ENCODE data around the gene GNB1.

Gene GNB1

DNA sequence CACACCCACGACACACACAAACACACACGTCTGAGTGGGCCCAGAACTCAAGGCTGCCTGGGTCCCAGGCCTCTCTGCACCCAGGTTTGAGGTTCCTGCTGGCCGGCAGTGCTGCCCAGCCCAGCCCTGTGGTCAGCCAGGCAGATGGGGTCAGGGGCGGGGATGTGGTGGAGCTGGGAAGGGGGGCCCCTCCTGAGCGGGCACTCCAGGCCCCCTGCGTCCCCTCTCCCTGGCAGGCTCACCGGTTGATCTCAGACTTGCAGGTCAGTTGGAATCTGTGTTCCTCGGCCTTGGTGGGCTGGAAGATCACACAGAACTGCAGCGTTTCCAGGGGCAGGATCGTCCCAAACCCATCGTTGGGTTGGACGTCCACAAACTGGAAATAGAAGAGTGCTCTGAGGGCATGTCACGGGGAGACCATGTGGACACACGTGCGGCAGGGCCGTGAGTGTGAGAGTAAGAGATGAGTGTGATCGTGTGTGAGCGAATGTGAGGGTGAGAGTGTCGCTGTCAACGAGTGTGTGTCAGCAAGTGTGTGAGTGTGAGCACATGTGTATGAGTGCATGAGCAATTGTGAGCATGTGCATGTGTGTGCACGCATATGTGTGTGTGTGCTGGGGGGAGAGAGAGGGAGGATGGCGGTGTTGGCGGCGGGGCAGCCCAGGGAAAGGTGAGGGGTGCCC is 47.9 kb upstream of the GNB1 start:
- Histone ChIP-seq H3K27ac (ENCODE audit: low read length) (no peak overlapping the region), H3K4me3 (ENCODE audit: low read depth in 1 of 2, low read length in 2 of 2) (no peak overlapping the region), H3K4me2 (ENCODE audit: insufficient read depth, low read length) (no peak overlapping the region), H3K27me3 (ENCODE audit: insufficient read depth, low read length, poor library complexity) (no peaks in the 10 kb centered on the region), H3K4me1 (ENCODE audit: insufficient read depth, low read length) (peaks cover 3% of the 10 kb centered on the region), H3K9me3 (ENCODE audit: insufficient read depth, low read length, severe bottlenecking) (peaks cover 10% of the 10 kb centered on the region), H3K79me2 (ENCODE audit: insufficient read depth, low read length) (no peaks in the 10 kb centered on the region), H2AFZ (ENCODE audit: low read depth, low read length) (no peak overlapping the region), H3K36me3 (ENCODE audit: insufficient read depth, low read length) (no peaks in the 10 kb centered on the region), H4K20me1 (ENCODE audit: insufficient read depth, low read length) (no peaks in the 10 kb centered on the region; the same call in 1 of the 2 replicates), H3K9ac (ENCODE audit: low read depth, low read length) (no peak overlapping the region)
- no peak for TF ChIP-seq EZH2 (IDR thresholded peaks at IDR 0.05; ENCODE audit: borderline replicate concordance, low read depth, low read length, severe bottlenecking)
- TF ChIP-seq, protein P1, sequence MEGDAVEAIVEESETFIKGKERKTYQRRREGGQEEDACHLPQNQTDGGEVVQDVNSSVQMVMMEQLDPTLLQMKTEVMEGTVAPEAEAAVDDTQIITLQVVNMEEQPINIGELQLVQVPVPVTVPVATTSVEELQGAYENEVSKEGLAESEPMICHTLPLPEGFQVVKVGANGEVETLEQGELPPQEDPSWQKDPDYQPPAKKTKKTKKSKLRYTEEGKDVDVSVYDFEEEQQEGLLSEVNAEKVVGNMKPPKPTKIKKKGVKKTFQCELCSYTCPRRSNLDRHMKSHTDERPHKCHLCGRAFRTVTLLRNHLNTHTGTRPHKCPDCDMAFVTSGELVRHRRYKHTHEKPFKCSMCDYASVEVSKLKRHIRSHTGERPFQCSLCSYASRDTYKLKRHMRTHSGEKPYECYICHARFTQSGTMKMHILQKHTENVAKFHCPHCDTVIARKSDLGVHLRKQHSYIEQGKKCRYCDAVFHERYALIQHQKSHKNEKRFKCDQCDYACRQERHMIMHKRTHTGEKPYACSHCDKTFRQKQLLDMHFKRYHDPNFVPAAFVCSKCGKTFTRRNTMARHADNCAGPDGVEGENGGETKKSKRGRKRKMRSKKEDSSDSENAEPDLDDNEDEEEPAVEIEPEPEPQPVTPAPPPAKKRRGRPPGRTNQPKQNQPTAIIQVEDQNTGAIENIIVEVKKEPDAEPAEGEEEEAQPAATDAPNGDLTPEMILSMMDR (IDR thresholded peaks at IDR 0.05; ENCODE audit: borderline replicate concordance, extremely low read depth, low read length, poor library complexity, severe bottlenecking): no peak
- no peak for DNase-seq
- ATAC-seq (ENCODE audit: insufficient read depth, low read depth): no peak

DNA sequence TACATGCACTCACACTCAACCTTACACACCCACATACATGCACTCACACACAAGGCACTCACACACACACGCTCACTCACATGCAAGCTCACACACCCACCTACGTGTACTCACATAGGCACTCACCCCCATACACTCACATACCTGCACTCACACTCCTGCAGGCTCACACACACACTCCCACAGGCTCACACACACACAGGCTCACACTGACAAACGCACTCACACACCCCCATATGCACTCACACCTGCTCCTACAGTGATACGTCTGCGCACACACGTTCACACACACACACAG is 47.3 kb upstream of the GNB1 start:
- Histone ChIP-seq H3K9ac (ENCODE audit: low read depth, low read length) (no peak overlapping the region), H3K4me2 (ENCODE audit: insufficient read depth, low read length) (no peak overlapping the region), H3K4me3 (ENCODE audit: low read depth in 1 of 2, low read length in 2 of 2) (no peak overlapping the region), H3K4me1 (ENCODE audit: insufficient read depth, low read length) (no peaks in the 10 kb centered on the region), H2AFZ (ENCODE audit: low read depth, low read length) (no peak overlapping the region), H3K9me3 (ENCODE audit: insufficient read depth, low read length, severe bottlenecking) (peaks cover 10% of the 10 kb centered on the region), H4K20me1 (ENCODE audit: insufficient read depth, low read length) (no peaks in the 10 kb centered on the region; the same call in 1 of the 2 replicates), H3K27ac (ENCODE audit: low read length) (no peak overlapping the region), H3K36me3 (ENCODE audit: insufficient read depth, low read length) (no peaks in the 10 kb centered on the region), H3K27me3 (ENCODE audit: insufficient read depth, low read length, poor library complexity) (no peaks in the 10 kb centered on the region), H3K79me2 (ENCODE audit: insufficient read depth, low read length) (no peaks in the 10 kb centered on the region)
- TF ChIP-seq EZH2 (IDR thresholded peaks at IDR 0.05; ENCODE audit: borderline replicate concordance, low read depth, low read length, severe bottlenecking): no peak
- TF ChIP-seq, protein P1 (IDR thresholded peaks at IDR 0.05; ENCODE audit: borderline replicate concordance, extremely low read depth, low read length, poor library complexity, severe bottlenecking): no peak
- ATAC-seq (ENCODE audit: insufficient read depth, low read depth) (no peak), DNase-seq (no peak)

DNA sequence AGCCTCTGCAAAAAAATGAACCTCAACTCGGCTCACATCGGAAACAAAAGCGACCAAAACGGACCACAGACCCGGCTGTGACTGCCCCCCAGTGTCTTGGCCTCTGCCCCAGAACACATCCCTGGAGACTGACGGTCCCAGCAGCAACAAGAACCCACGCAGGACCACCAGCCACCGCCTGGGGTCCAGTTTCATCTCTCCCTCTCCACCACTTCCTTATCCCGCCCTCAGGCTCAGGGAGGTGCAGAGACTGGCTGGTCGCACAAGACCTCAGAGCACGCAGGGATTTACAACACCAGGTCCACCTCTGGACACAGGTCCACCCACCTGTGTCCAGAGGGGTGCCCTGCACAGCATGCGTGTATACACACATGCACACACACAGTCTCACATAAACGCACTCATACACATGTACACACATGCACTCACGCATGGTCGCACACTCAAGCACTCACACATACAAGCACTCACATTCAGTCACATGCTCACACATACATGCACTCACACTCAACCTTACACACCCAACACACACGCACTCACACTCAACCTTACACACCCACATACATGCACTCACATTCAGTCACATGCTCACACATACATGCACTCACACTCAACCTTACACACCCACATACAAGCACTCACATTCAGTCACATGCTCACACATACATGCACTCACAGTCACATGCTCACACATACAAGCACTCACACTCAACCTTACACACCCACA is 46.8 kb upstream of the GNB1 start:
- H3K79me2 ChIP-seq (ENCODE audit: insufficient read depth, low read length): no peaks in the 10 kb centered on the region
- H3K9me3 ChIP-seq (ENCODE audit: insufficient read depth, low read length, severe bottlenecking): peaks cover 10% of the 10 kb centered on the region
- no peak overlapping the region for H3K27ac ChIP-seq (ENCODE audit: low read length)
- no peak for DNase-seq
- no peak for TF ChIP-seq EZH2 (IDR thresholded peaks at IDR 0.05; ENCODE audit: borderline replicate concordance, low read depth, low read length, severe bottlenecking)
- TF ChIP-seq, protein P1 (IDR thresholded peaks at IDR 0.05; ENCODE audit: borderline replicate concordance, extremely low read depth, low read length, poor library complexity, severe bottlenecking): no peak
- no peak overlapping the region for H3K4me3 ChIP-seq (ENCODE audit: low read depth in 1 of 2, low read length in 2 of 2)
- H3K4me2 ChIP-seq (ENCODE audit: insufficient read depth, low read length): no peak overlapping the region
- ATAC-seq (ENCODE audit: insufficient read depth, low read depth): no peak
- H3K9ac ChIP-seq (ENCODE audit: low read depth, low read length): no peak overlapping the region
- no peaks in the 10 kb centered on the region; the same call in 1 of the 2 replicates for H4K20me1 ChIP-seq (ENCODE audit: insufficient read depth, low read length)
- H3K27me3 ChIP-seq (ENCODE audit: insufficient read depth, low read length, poor library complexity): no peaks in the 10 kb centered on the region
- no peaks in the 10 kb centered on the region for H3K36me3 ChIP-seq (ENCODE audit: insufficient read depth, low read length)
- H3K4me1 ChIP-seq (ENCODE audit: insufficient read depth, low read length): no peaks in the 10 kb centered on the region
- H2AFZ ChIP-seq (ENCODE audit: low read depth, low read length): no peak overlapping the region

All from DND-41 (cell line).